ENCODE results near the gene SEC14L5. TPM values are rescaled to one million over a fixed set of nuclear protein-coding genes. Genes with fewer than 3 reads are reported as not detected.

SEC14L5 gene
- total and polyA plus RNA-seq, 2 of the 4 experiments (the other 2 are of a cell fraction) = 0.07 TPM; not detected in 1

- dilution Hi-C loops (cut with HindIII; ENCODE audit: low sequenced_read_pairs, unreplicated experiment) (no loop called here), intact Hi-C loops (cut with micrococcal nuclease) (no loop called here), in situ Hi-C loops (cut with MboI; ENCODE audit: low sequenced_read_pairs) (no loop called here)
- DNase-seq = no peak
- no peak overlapping the region for H3K14ac ChIP-seq (replicated peaks; ENCODE audit: low read depth, low read length)
- H3K9me1 ChIP-seq (ENCODE audit: insufficient read depth, low read length) = peaks cover 5% of the 10 kb centered on the region; the same call in 1 of the 2 replicates
- no peaks in the 10 kb centered on the region for H3K9me3 ChIP-seq (ENCODE audit: control insufficient read depth, insufficient read depth, low read length)
- no TSS peak for BruUV-seq (replicated peaks)
- no peak overlapping the region for H4K8ac ChIP-seq (ENCODE audit: low read depth in 2 of 2, low read length in 2 of 2)
- H2BK5ac ChIP-seq (ENCODE audit: low read depth, low read length, poor library complexity, severe bottlenecking) = no peak overlapping the region
- ChIA-PET CTCF (no interaction called here), POLR2A (ENCODE audit: unreplicated experiment) (interaction anchor here (0.7 kb wide), 1 partner anchor 9 kb away, joined by 6 read pairs; no protein-coding TSS in a partner anchor)
- peak overlapping the region; percentile 51 for H2AFZ ChIP-seq (replicated peaks; ENCODE audit: low read length, poor library complexity)
- H2AK5ac ChIP-seq (ENCODE audit: low read depth, low read length) = no peak overlapping the region
- H3K4me2 ChIP-seq (ENCODE audit: low read depth, low read length) = no peak overlapping the region
- TF ChIP-seq MAZ (IDR thresholded peaks at IDR 0.05; ENCODE audit: borderline replicate concordance, low read depth, low read length) (no peak), RFX5 (IDR thresholded peaks at IDR 0.05; ENCODE audit: low read depth, low read length) (no peak), CEBPB (IDR thresholded peaks at IDR 0.05; ENCODE audit: low read depth, low read length) (no peak), MAFK (IDR thresholded peaks at IDR 0.05; ENCODE audit: low read depth, low read length) (no peak), CHD1 (IDR thresholded peaks at IDR 0.05; ENCODE audit: low read depth, low read length) (no peak), FOS (IDR thresholded peaks at IDR 0.05; ENCODE audit: low read depth, low read length) (no peak), SMC3 (IDR thresholded peaks at IDR 0.05; ENCODE audit: low read depth, low read length) (no peak), MXI1 (IDR thresholded peaks at IDR 0.05; ENCODE audit: borderline replicate concordance, low read depth, low read length) (no peak), POLR2A (IDR thresholded peaks at IDR 0.05; ENCODE audit: low read depth, low read length) (no peak), NFE2L2 (IDR thresholded peaks at IDR 0.05; ENCODE audit: low read depth, low read length) (no peak), BHLHE40 (IDR thresholded peaks at IDR 0.05; ENCODE audit: low read depth, low read length) (no peak), ELK1 (IDR thresholded peaks at IDR 0.05; ENCODE audit: borderline replicate concordance, low read depth, low read length) (no peak), RCOR1 (IDR thresholded peaks at IDR 0.05; ENCODE audit: insufficient replicate concordance, low read length) (no peak)
- TF ChIP-seq, protein P1, sequence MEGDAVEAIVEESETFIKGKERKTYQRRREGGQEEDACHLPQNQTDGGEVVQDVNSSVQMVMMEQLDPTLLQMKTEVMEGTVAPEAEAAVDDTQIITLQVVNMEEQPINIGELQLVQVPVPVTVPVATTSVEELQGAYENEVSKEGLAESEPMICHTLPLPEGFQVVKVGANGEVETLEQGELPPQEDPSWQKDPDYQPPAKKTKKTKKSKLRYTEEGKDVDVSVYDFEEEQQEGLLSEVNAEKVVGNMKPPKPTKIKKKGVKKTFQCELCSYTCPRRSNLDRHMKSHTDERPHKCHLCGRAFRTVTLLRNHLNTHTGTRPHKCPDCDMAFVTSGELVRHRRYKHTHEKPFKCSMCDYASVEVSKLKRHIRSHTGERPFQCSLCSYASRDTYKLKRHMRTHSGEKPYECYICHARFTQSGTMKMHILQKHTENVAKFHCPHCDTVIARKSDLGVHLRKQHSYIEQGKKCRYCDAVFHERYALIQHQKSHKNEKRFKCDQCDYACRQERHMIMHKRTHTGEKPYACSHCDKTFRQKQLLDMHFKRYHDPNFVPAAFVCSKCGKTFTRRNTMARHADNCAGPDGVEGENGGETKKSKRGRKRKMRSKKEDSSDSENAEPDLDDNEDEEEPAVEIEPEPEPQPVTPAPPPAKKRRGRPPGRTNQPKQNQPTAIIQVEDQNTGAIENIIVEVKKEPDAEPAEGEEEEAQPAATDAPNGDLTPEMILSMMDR (conservative IDR thresholded peaks at IDR 0.05; ENCODE audit: low read depth, low read length) = no peak
- no peaks in the 10 kb centered on the region; the same call in 1 of the 2 replicates for H3K4me1 ChIP-seq (ENCODE audit: control insufficient read depth, insufficient read depth, low read length)
- no peaks in the 10 kb centered on the region; the same call in 1 of the 2 replicates for H4K20me1 ChIP-seq (ENCODE audit: insufficient read depth, low read length)
- H2BK20ac ChIP-seq (ENCODE audit: low read depth, low read length) = no peak overlapping the region
- H3K36me3 ChIP-seq (ENCODE audit: control insufficient read depth, insufficient read depth, low read length) = no peaks in the 10 kb centered on the region
- H3K23ac ChIP-seq (ENCODE audit: low read depth, low read length) = no peak overlapping the region
- 58% methylated on average over 2 of the region's 7 CpGs; no CpG with 5 or more reads in 1 of the 2 experiments for WGBS, 2 experiments (ENCODE audit: extremely low coverage in 2 of 2, insufficient read length in 1 of 2)
- H3K79me1 ChIP-seq (ENCODE audit: low read depth in 1 of 2, low read length in 2 of 2) = no peaks in the 10 kb centered on the region
- no peak overlapping the region for H3K4ac ChIP-seq (ENCODE audit: low read depth, low read length)
- no peak overlapping the region for H4K5ac ChIP-seq (ENCODE audit: low read depth, low read length)
- peaks cover under 1% of the 10 kb centered on the region; the same call in 1 of the 2 replicates for H3K27me3 ChIP-seq (ENCODE audit: control insufficient read depth, insufficient read depth, low read length)
- no peak for ATAC-seq (ENCODE audit: low read depth)
- no peak overlapping the region for H3K27ac ChIP-seq (ENCODE audit: insufficient read depth, low read length)
- no peak overlapping the region for H4K91ac ChIP-seq (ENCODE audit: insufficient read depth, low read depth, low read length)
- H3K4me3 ChIP-seq (ENCODE audit: insufficient read depth, low read depth, low read length) = no peak overlapping the region
- no peak overlapping the region for H3K9ac ChIP-seq (ENCODE audit: low read depth, low read length)
- H2AK9ac ChIP-seq (replicated peaks; ENCODE audit: low read depth, low read length, poor library complexity) = no peak overlapping the region
- H3K56ac ChIP-seq (ENCODE audit: extremely low read depth, insufficient read depth, low read length) = no peak overlapping the region
- no peak overlapping the region for H2BK15ac ChIP-seq (ENCODE audit: low read depth, low read length)
- no peak overlapping the region for H3K18ac ChIP-seq (ENCODE audit: low read depth, low read length)
- H2BK120ac ChIP-seq (ENCODE audit: low read depth, low read length) = 0 out of 2 replicates have a peak overlapping the region, but pooled peaks have one; percentile 8
These were observed 82.3 kb downstream of the SEC14L5 start for GRCh38 chr16:5040451-5040850.
